HG02870 (cell line): ENCODE data around the gene VPS39.

Source experiments
- ATAC-seq: cut with Tn5 transposase; IDR thresholded peaks from one replicate; pipeline ENCODE4 v1.9.1; 2021; ENCODE audit warnings: mild to moderate bottlenecking, moderate library complexity; ENCODE audit not compliant: unreplicated experiment

VPS39 gene

DNA sequence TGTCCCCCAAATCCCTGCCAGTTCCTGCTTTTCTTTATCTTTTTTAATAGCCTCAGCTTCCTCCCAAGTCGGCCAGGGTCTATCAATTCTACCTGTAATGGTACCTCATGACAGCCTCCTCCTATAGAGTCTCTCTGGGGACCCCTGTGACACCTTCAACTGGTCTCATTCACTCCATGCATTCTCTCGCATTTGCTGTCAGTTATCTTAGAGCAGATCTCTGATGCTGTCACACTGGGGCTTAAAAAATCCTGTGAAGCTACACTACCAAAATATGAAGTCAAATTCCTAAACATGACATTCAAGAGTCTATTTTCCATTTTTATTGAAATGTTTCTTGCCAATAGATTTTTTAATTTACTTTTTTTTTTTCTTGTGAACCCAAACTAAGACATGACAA is 5.5 kb downstream of the VPS39 start:
- no peak for ATAC-seq

DNA sequence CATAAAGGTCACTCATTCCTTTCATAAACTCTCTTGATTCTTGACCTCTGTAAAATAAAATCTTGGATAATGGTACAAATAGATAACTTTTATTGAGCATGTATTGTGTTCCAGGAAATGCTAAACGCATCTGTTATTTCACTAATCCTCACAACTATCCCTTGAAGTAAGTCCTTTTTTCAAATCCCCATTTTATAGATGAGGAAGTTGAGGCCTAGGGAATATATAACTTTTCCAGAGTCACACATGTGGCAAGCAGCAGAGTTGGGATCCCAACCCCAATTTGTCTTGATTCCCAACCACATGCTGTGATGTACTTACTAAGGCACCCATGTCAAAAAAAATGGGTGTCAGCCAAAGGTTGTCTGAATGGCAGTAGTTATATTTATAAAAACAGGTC is 6.3 kb downstream of the VPS39 start:
- ATAC-seq, result no peak

DNA sequence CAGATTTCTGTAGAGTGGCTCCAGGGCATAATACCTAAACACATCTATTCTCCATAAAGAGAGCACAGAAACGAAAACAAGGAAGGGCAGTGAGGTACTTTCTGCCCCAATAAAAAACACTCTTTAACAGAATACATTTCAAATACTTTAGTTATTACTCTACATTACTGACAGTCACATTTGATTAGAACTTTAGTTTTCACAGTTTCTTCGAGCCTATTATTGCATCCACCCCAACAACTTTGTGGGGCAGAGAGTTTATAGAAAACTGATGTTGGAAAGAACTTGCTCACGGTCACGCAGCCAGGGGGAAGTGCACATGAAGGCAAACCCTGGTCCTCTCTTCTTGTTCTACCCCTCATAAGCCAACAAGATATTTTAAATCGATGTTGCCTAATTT is 9.0 kb downstream of the VPS39 start:
- ATAC-seq, result no peak

DNA sequence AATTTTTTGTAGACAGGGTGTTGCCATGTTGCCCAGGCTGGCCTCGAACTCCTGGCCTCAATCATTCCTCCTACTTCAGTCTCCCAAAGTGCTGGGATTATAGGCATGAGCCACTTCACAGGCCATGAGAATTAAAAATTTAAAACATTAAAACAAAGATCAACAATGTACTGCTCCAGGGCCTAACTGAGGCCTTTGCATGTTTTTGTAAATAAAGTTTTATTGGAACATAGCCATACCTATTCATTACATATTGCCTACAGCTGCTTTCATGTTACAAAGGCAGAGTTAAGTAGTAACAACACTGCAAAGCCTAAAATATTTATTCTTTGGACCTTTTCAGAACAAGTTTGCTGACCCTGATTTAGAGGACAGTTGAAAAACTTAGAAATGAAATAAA is 9.6 kb downstream of the VPS39 start:
- ATAC-seq, result no peak

DNA sequence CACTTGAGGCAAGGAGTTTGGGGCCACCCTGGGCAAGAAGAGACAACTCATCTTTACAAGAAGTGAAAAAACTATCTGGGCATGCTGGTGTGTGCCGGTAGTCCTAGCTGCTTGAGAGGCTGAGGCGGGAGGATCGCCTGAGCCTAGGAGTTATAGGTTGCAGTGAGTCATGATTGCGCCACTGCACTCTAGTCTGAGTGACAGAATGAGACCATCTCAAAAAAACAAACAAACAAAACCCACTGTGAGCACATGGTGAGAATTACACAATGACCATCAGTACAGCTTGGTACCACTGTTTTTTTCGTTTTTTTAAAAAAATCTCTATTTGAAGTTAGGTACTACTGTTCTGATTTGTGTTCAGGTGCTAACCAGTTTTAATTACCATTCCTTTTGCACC is 13.6 kb downstream of the VPS39 start:
- no peak for ATAC-seq

DNA sequence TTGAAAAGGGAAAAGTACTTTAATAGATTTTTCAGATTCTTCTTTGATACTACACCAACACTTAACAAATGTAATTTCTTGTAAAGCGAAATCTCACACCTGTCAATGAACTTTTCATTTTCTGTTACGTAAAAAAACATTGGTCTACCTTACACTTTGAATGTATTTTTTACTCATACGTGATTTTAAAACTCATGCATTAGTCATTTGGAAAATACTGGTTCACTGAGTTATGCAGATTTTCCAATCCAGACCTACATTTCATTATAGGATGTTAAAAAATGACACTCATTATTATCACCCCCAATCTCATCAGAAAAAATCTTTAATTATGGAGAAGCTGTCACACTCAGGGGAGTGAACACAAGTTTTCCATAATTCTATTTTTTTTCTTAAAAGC is 14.7 kb downstream of the VPS39 start:
- ATAC-seq, result no peak

DNA sequence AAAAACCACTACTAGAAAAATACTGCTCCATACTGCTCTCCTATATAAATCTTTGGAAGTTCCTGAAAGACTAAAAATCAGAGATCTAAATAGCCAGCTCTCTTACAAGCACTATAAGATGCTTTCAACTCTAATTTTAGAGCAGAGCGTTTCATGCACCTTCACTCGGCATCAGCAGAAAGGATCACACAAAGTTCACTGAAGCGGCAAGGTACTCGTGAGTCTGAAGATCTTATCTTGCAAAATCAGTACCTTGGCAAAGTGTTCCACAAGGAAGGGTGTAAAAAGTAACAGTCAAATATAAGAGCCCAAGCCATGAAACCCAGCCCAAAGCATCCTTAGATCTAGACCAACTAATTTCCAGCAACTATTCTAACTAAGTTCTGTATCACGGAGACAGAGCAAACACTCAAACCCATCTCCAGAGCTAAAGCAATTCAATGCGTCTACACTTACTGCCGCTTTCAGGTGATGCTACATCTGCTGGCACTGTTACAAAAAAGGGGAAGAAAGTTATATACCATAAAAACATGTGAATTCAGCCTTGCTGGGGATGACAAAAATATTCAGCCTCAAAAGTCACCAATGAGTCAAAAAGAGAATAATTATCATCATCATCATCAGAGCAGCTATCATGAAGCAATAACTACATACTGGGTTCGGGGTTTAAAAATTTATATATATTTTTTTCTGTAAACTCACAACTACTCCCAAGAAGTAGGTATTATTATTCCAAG is 16.3 kb downstream of the VPS39 start:
- no peak for ATAC-seq

DNA sequence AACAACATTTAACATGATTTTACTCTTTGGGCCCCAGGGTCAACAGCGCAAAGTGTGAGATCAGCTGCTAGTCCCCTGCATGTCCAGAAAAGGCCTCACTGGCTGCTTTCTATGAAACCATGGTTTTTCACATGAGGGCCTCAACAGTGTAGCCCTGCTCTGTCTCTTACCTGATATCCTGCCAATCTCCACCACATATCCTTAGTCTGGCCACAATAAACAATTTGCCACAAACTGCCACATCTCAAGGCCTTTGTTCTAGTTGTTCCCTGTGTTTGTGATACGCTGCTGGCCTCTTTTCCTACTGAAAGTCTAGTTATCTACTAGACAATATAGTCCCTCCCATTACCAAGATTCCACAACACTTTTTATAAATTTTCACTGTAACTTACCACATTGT is 17.7 kb downstream of the VPS39 start:
- ATAC-seq, result no peak

DNA sequence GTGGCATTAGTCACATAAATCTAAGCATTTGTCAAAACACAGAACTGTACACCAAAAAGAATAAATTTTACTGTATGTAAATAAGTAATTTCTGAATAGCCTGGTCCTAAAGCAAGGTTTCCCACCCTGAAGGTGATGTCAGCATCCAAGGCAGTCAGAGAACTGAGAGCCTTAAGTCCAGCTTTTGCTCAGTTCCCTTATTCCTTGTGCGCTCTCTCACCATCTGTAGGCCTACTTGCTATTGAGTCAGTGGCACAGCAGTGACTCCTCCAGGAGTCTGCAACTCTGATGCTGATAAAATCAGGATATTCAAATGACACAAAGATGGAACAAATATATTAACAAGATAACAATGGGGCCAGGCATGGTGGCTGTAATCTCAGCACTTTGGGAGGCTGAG is 22.3 kb downstream of the VPS39 start:
- ATAC-seq, result no peak

DNA sequence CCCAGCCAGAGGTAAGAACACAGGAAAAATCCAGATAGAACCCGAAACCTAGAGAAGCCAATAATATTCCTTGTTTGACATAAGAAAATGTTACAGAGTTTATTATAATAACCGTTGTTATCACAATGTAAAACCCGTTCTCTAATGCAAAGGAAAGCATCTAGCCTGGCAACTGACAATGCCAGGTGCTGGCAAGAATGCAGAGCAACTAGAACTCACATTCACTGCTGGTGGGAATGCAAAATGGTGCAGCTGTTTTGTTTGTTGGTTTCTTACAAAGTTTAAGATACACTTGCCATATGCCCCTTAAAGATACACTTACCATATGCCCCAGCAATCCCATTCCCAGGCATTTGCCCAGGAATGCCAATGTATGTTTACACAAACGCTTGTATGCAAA is 23.4 kb downstream of the VPS39 start:
- no peak for ATAC-seq

DNA sequence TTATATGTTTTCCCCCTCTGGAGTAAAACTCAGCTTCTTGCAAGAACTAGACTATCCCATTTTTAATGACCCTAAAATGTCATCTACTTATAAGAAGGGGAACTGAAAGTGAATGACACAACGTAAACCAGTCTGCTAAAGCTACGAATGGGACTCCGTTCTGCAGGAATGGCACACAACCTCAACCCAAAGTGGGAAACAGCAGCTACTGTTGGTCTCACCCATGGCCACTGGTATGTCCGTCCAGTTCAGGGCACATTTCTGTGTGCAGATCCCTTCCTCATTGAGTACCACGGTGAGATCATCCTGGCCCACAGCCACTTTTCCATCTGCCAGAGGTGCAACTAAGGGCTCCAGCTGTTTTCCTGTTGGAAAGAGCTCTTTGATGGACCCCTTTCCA is 23.8 kb downstream of the VPS39 start:
- ATAC-seq, result no peak

DNA sequence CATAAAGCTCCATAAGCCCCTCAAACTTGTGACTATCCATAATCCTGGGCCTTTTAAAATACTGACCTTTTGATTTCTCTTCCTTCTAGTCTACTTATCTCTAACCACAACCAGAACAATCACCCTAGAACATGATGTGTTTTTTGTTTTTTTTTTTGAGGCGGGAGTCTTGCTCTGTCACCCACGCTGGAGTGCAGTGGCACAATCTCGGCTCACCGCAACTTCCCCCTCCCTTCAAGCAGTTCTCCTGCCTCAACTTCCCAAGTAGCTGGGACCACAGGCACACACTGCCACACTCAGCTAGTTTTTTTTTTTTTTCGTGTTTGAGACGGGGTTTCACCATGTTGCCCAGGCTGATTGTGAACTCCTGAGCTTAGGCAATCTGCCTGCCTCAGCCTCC is 25.1 kb downstream of the VPS39 start:
- ATAC-seq, result no peak

DNA sequence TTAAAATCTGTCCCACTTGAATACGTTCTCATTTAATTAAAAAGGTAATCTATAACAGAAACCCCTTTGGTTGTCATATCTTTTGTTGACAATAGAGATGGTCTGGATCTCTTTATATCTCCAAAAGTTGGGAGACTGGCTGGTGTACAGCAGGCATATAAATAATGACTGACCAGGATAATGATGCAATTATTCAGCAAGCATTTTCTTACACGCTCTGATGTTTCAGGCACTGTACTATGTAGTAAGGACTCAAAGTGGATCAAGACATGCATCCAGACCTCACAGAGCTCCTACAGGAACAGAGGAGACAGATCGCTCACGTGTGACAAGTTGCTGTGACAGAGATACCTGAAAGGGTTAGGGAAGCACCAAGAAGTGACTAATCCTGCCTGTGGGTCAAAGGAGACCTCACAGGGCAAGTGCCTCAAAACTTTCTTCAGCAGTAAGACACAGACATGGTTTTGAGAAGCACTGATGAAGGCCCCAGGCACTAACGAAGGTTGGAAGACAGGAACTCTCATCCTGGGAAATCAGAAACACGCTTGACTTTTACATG is 25.7 kb downstream of the VPS39 start:
- ATAC-seq, result no peak

DNA sequence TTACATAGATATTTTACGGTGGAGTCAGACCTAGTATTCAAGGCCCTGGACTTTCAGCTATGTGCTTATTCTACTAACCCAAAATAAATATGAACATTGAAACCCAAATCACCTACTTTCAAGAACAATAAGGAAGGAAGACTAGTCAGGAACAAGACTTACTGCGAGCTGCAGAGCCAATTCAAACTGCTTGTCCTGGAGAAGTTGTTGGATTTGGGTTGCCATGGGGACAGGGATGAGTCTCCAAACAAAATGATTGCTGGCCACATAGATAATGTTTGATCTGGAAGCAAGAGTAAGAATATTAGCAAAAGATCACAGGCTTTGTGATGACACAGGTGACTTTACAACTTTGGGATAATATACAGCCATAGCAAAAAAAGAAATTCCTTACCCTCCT is 30.0 kb downstream of the VPS39 start:
- ATAC-seq, result no peak

DNA sequence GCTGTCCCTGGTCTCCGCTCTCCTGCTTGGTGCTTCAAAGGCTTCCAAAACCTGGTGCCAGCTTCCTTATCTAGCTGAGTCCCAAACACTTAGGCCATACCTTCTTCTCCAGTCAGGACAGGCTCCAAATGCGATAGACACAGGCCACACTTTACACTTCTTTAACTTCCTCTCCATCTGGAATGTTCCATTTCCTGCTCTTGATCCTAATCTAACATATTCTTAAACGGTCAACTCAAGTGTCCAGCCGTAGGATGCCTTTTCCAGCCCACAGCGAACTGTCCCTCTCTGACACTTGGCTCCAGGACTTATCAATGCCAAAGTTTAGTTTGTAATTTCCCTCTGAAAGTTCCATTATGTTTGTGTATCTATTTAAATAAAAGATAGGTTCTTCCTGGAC is 32.4 kb downstream of the VPS39 start:
- no peak for ATAC-seq

DNA sequence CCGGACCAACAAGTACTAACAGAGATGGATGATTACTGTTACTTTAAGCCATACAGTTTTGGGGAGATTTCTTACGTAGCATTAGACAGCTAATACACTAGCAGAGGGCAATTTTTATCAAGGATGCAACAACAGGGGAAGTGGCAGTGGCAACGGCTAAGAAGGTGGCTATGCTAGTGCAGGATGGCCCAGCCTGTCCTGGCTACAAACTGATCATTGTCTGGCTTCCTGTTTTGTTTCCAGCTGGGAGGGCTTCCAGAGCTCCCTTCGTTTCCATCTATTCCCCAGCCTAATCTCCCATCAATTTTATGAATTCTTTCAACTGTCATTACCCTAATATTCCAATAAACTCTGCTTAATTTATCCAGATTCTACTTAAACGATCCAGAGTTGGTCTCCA is 35.6 kb downstream of the VPS39 start:
- ATAC-seq, result no peak

DNA sequence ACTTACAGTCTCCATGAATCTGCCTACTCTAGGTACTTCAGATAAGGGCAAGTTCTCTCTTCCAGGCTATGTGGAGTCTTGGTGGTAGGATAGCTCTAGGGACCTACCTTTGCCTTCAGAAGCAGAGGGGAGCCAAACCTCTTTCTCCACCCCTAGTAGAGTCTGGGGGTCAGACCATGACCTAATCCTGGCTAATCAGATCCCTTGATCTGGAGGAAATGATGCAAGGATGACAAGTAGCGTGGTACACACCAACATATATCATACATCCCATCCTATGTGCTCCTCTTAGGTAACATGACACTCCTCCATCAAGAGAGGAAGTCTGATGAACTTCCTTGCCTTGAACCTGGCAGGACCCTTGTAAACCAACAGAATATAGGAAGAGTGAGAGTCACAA is 36.3 kb downstream of the VPS39 start:
- no peak for ATAC-seq

DNA sequence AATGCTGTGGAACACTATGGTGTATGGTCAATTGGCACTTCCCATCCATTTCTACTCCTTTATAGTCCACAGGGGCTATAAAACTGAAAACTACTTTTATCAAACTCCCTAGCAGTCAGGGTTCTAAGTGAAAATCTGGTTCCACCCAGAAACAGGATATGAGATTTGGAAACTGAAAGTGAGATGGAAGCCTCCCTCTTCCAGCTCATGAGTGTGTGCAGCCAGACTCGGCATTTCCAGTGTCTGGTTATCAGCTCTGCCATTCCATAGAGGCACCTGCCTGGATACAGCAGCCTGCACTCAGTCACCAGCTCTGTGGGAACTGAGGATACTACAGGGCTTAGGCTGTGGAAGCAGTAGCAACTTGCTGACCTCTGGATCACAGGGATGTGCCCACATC is 37.0 kb downstream of the VPS39 start:
- no peak for ATAC-seq

DNA sequence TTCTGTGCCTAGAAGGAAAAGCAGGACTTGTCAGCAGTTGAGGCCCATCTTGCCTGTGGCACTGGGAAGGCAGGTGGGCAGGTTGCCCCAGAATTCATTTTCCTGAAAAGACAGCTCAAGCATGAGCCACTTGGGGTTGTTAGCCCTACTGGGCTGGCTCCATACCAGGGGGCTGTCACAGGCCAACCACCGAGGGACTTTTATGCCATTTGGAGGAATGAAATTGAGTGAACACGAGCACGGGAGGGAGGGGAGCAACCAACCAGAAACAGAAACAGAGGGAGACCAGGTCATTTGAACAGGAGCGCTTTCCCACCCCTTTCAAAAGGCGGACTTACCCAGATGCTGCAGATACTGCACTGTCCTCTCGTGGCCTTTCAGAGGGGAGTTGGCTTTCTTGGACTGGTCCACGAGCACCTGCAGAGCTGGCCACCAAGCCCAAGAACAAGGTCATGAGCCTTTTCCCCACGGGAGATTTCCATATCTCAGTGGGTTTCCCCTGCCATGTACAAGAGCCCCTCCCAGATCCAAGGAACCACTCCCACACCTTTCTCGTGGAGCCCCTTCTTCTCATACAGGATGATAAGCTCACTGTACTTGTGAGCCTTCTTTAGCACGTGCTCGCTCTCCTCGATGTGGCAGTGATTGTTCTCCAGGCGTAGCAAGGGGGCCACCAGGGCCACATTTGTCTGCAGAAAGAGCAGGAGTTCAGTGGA is 41.7 kb downstream of the VPS39 start:
- ATAC-seq, result no peak

DNA sequence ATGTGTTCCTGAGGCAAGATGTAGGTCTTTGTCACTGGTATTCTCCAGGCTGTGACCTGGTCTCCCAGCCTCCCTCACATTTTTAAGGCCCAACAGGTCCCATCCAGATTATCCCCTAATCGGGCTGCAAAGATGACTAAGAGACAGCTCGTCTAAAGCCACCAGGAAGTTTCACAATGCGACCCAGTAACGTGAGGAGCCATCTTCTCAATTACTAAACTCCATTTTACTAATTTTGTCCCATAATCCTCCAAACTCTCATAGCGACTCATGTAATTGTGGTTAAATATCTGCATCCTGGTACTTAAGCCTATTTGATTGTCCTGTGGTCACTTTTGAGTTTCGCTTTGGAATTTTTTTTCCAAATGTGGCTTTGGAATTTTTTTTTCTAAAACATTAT is 43.0 kb downstream of the VPS39 start:
- no peak for ATAC-seq

DNA sequence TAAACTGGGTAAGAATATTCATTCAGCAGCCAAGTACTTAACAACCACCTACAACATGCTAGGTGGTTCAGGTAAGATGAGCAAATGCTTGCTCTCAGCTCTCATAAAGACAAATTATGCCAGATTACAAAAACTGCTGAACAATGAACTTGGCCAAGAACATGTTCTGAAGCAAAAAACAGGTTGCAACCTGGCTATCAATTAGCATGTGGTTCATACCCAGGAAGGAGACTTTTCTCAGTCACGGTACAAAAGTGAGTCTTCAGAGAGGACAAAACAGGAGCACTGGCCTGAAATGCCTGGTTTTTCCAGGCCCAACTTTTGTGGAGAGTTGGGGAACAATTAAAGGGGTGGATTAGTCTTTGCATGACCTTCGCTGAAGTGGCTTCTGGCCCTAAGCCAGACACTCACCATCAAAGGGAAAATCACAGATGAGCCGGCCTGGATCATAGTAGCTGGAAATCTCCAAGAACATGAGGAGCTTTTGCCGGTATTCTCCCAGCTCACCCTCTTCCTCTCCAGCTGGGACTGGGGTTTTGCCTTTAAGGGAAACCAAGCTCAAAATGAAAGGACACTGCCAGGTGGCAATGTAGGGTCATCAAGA is 44.1 kb downstream of the VPS39 start:
- no peak for ATAC-seq

DNA sequence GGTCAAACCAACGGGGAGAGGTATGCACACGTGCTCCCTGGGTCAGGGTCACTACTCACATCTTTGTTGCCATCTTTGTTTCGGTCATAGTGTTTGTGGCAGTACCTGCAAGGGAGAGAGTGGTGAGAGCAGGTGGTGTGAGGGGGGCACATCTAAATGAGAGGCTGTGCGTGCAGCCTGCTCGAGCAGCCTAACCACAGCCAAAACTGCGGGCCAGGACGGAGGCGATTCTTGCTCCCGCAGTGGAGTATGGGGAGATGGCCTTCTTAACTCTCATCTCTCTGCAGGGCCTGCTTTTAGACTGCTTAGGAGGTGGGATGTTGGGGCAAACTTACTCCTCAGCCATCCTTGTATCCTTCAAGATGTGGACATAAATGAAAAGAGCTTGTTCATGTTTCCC is 44.8 kb downstream of the VPS39 start:
- no peak for ATAC-seq
